Mesenteric fat pad (tissue), 1 donor: ENCODE results near the gene TBC1D32. TPM values are rescaled to one million over a fixed set of nuclear protein-coding genes. Genes with fewer than 3 reads are reported as not detected.
"Not testable (repeated sequence)": the region's sequence is repeated elsewhere in the genome, so short reads cannot be mapped to it uniquely, and the experiment has no call there.

Experiments
- DNase-seq: peaks from one replicate; pipeline ENCODE4 v3.0.0-alpha.2; 2020; ENCODE audit warnings: low spot score
- total RNA-seq: library from RNA; stranded (reverse); fragmentation: NEBNext Ultra II Directional; extraction: Animal tissue kit (Norgen Biotek cat#: 25700); gene quantifications from one replicate; pipeline ENCODE4 v1.2.1, GENCODE V29; 2021
- donor health status: DM: yes; HTN: yes; CAD: no.

The TBC1D32 gene
- total RNA-seq, 1 donor from 2014 or later = 3.0 TPM

DNA sequence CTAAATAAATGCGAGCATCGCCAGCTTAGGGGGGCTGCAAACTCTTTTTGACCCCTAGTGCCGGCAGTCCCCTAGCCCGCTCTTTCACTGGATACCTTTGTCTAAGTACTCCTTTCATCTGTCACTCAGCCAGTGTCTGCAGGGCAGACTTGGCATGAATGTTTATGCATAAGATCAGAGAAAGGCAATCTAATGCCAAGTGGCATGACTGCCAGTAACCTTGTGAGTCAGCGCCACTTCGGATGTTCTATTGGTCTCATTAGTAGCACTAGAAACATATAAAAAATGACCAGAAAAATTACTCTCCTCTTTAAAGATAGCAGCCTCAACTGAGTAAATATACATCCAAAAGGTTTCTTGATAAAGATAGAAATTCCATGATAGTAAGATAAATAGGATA, 192.2 kb downstream of the TBC1D32 start:
- DNase-seq = no peak

DNA sequence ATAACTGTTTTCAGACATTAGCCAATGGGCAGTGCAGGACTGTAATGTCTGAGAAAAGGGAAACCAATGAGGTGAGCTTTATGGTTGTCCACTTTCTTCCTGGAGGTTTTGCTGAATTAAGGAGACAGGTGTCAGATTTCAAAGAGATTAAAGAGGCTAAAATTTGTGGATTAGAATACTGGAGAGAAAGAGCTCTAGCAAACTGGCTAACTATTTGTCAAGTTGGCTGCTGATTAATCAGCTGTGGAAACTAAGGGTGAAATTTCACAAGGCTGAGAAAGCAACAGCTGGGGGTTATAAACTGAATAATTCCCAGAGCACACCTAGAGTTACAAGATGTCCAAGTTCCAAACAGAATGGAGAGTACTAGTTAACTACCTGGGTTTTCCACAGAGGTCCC, 198.9 kb downstream of the TBC1D32 start:
- no peak for DNase-seq

DNA sequence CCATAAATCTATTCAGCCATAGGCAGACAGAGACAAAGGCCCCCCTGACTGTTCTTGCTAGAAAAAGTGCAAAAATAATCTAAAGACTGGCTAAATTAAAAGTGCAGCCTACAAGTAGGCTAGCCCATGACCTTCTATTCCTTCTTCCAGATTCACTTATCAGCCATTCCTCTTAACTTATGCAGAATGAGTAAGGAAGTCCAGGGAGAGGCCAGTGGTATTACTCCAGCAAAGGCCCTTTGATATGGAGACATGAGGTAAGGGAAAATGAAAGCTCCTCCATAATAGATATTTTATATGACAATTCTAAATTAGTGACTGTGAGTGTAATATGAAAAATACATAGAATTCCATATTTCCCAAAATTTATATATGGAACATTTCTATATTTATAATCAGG, 199.4 kb downstream of the TBC1D32 start:
- no peak for DNase-seq

DNA sequence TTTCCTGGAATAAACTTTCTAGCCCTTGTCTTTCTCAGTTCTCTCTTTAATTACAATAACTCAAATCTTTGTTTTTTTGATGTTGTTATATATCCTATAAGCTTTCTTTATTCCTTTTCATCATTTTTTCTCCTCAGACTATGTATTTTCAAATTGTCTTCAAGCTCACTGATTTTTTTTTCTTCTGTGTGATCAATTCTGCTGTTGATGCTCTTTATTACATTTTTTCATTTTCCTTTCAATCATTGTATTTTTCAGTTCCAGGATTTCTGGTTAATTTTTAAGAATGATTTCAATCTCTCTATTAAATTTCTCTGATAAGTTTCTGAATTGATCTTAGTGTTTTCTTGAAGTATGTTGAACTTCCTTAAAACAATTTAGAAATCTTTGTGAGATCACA, 209.7 kb downstream of the TBC1D32 start:
- DNase-seq = no peak

DNA sequence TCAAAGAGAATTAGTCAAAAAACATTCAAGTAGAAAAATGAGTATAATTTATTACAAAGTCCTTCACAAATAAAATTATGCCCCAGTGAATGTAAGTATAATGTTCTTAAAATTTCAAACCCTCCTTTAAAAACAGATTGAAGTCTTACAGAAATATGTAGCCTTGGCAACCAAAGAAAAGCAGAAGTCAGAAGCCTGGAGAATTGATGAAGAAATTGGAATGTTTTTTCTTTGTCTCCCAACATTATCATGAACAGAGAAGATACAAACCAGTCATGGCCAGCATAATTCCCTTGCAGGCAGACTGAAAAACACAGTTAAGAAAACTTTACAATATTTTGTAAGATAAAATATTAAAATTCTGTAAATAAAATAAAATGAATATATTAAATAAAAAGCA, 221.9 kb downstream of the TBC1D32 start:
- no peak for DNase-seq

DNA sequence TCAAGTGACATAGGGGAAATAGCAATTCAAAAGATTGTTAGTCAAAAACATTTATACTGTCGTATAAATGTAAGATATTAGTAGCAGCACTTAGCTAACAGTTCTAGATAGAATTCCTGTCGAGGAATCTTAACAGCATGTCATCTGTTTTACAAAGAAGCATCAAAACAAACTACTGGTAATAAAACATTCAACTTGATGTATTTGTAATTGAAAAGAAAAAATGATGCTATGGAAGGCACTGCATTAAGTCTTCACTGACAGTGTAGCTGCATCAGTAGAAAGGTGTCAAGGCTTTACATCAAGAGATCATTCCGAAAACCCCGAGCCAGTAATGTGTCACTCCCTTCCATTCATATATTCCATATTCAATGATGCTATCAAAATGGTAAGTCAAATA, 223.5 kb downstream of the TBC1D32 start:
- no peak for DNase-seq

DNA sequence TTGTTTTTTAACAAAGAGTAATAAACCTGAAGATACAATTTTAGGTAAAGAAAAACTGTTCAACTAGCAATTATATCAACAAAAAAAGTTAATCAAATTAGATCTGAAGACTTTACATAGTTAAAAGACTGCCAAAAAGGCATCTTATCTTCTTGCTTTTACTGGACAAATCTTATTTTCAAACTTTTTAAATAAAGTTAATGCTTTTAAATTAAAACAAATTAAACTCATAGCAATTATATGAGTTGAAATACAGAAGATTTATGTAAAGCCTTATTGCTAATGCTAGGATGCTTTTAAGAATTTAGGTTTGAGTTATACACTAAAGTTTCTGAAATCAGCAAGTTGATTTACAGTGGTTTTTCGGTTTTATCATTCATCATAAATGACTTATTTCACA, 227.3 kb downstream of the TBC1D32 start:
- no peak for DNase-seq

DNA sequence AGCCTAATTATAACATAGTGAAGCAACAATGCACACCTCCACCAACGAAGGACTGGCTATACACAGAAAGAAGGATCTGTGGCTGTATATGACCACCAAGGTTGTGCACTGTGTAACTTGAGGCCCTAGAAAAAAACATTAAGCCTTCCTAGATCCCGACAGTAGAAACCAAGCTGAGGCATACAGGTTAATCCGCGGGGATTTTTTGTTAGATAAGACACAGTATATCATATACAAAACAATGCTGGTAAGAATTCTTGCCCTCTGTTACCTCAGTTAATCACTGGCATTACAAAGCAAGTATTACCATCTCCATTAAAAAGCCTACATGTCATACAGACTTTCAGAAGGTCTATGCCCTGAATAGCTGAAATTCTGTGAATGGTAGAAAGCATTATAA, 228.8 kb downstream of the TBC1D32 start:
- no peak for DNase-seq

DNA sequence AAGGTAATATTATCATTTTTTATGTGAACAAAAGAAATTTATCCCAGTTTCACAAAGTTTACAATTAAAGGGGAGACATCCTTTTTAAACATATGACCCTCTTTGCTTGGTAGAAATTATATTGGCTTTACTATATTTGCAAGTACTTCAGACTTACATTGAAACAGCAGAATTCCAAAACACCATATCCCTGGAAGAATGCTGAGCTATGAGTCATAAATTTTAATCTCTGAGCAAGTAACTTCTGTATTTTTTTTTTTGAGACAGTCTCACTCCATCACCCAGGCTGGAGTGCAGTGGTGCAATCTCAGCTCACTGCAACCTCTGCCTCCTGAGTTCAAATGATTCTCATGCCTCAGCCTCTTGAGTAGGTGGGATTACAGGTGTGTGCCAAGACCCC, 240.4 kb downstream of the TBC1D32 start:
- DNase-seq = no peak

DNA sequence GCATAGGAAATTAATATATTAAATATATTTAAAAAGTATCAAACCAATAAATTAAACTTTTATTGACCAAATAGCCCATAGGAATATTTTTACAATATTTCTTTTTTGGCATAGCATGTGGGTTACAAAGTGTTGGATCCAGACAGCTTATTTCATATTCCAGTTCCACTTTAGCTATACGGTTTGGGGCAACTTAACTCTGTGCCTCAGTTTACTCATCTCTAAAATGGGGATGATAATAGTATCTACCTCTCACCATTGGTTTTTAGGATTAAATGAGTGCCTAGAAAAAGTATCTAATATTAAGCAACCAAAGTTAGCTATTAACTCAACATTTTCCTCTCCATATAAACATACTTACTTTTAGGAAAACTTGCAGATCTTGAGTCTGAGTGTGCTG, 243.8 kb downstream of the TBC1D32 start:
- no peak for DNase-seq

DNA sequence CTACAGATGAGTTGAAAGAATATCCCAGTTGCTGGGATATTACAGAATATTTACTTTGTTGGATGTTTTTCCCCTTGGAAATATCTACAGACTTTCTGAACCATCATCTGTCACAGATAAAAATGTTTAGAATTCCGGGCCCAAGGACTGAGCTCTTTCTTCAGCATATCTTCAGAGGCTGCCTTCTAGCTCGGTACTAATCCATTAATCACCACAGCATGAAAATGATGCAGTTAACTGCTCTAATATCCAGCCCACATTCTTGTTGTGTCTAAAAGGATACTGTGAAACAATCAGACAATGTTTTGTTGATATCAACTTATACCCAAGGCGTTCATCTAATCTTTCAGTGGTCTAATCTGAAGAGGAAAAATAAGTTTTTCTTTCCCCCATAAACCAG, 247.4 kb downstream of the TBC1D32 start:
- DNase-seq = no peak

DNA sequence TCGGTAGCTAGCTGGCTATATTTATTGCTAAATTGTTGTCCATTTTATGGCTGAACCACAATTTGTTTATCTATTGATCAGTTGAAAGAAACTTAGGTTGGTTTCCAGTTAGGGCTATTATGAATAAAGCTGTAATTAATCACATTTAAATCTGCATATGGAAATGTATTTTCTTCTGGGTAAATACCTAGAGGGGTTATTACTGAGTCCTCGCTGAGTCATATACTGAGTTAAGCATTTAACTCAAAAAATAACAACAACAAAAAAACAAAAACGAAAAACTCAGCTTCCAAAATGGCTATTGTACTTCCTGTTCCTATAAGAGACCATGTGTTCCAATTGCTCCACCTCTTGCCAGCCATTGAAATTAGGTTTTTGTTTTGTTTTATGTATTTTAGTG, 258.2 kb downstream of the TBC1D32 start:
- no peak for DNase-seq

DNA sequence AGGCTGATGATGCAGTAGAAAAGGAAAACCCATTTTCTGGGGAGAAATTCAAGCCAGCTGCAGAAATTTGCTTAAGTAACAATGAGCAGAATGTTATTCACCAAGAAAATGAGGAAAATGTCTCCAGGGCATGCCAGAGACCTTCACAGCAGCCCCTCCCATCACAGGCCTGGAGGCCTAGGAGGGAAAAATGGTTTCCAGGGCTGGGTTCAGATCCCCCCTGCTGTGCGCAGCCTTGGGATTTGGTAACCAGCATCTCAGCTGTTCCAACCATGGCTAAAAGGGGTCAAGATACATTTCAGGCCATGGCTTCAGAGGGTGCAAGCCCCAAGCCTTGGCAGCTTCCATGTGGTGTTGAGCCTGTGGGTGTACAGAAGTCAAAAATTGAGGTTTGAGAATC, 265.5 kb downstream of the TBC1D32 start:
- DNase-seq = not testable (repeated sequence)

DNA sequence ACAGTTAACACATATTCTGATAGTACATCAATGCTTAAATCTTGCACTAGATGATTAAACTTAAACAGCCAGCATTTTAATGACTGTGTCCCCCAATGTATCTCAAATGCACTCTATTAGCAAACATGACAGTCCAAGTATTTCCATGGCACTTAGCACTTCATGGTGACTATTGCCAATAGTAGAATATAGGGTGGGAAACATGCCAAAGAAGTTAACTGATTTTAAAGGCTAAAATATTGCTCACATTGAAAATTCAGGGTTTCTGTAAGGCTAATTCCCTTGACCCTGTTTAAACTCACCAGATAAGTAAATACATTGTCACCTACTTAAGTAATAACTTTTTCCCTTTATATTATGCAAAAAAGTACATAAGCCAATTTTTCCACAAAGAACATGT, 266.9 kb downstream of the TBC1D32 start:
- no peak for DNase-seq

DNA sequence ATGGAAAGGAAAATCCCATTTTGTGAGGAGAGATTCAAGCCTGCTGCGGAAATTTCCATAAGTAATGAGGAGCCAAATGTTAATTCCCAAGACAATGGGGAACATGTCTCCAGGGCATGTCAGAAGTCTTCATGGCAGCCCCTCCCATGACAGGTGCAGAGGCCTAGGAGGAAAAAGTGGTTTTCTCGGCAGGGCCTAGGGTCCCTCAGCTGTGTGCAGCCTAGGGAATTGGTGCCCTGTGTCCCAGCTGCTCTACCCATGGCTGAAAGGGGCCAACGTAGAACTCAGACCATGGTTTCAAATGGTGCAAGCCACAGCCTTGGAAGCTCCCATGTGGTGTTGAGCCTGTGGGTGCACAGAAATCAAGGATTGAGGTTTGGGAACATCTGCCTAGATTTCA, 269.9 kb downstream of the TBC1D32 start:
- no peak for DNase-seq

DNA sequence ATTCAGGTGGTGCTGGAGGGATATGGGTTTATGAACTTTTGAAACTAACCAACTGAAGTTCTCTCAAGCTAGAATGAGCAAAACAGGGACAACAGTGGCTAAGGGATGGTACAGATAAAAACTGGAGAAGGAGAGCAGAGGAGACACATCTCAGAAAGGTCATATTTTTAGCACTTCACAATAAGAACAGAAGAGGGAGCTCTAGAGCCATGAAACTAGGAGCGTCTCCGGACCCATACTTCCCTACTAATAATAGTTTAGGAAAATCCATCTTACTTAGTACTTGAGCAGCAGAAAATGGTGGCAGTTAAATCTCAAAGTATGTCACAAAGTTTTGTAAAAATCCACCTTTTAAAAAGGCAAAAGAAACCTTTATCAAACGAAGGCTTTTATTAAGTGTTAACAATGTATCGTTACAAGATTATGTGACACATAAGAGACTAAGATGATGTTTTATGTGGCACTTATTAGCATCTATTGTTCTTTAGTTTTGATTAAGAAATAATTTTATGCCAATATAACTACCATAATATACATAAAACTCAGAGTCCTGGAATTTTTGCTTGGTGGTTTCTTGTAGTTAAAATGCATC, 278.6 kb downstream of the TBC1D32 start:
- no peak for DNase-seq

DNA sequence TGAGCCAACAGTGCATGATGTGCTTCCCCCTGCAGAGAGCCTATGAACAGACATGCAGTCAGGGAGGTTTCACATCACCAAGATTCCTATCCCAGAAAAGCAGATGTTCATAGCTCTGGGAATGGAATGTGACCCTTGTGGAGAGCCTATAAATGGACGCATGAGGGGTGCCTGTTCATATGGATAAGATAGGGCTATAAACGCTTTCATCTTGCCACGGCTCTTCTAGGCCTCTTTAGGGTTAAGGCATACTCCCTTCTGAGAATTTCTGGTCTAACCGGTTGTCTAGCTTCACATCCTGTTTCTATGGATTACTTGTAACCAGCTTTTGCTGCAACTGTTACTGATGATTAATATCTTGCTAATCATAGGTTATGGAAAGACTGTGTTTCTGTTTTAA, 285.7 kb downstream of the TBC1D32 start:
- not testable (repeated sequence) for DNase-seq

DNA sequence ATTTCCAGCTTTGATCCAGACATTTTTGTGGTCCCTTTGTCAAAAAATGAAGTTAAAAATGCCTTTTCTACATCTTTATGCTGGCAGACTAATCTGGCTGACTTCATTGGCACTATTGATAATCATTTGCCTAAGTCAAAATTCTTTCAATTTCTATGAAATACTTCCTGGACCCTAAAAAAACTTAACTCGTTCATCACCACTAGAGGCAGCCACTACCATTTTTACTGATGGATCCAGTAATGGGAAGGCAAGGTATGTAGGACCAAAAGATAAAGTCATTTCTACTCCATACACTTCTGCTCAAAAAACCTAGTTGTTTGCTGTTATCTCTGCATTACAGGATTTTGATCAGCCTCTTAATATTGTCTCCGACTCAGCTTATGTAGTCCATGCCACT, 289.4 kb downstream of the TBC1D32 start:
- DNase-seq = not testable (repeated sequence)

DNA sequence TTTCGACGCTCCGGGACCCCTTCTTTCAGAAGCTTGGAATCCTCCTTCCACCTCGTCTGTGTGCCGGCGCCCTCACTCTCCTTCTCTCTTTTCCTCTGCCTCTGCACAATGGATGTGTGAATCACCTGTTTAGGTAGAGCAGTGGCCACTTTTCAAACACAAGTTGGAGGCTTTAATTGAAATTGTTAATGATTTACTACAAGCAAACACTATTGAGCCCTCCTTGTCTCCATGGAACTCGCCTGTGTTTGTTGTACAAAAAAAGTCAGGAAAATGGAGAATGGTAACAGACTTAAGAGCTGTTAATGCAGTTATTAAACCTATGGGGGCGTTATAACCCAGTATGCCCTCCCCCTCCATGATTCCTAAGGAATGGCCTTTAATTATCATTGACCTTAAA, 290.6 kb downstream of the TBC1D32 start:
- DNase-seq = not testable (repeated sequence)

DNA sequence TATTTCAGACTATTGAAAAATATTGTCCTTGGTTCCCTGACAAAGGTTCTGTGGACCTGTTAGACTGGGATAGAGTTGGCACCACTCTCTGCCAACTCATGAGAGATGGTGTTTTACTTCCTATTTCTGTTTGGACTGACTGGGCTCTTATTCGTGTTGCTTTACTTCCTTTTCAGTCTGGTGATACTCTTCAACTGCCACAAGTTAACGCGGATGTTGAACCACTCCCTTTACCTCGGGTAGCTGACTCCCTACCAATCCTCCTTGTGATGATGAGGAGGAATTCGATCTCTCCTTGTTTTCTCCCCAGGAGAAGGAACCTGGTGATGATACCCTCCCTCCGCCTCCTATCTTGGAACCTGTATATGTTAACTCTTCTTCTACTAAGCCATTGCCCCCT, 291.1 kb downstream of the TBC1D32 start:
- DNase-seq = not testable (repeated sequence)

DNA sequence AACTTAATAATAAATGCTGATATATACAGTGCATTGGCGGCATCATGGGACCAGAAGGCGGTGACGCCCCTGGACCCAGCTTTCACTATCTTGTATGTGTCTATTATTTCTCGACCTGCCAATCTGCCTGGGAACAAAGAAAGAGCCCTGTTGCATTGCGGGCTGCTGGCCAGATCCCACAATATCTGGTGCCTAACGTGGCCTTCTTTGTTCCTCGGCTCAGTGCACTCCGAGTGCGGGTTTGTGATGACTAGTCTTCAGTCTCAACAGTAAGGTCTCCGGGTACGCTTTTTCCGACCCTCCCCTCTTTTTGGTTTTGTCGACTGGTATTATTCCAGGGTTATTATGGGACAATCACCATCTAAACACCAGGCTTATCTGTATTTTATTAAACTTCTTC, 291.5 kb downstream of the TBC1D32 start:
- DNase-seq = no peak

DNA sequence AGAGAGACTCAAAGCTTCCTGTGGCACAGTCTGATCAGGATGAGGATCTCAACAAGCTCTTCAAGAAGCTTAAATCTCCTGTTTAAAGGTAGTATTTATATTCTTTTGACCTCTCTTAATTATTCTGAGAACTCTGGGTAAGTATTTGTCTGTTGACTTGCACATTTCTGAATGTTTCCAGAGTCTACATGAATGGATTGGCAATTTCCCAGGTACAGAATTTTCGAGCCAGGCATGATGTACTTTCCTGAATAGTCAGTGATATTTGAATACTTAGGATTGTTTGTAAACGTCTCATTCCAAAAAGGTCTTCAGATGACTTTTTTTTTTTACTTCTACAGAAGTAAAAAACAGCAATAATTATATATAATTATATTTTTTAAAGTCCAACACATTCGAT, 293.4 kb downstream of the TBC1D32 start:
- DNase-seq = no peak

DNA sequence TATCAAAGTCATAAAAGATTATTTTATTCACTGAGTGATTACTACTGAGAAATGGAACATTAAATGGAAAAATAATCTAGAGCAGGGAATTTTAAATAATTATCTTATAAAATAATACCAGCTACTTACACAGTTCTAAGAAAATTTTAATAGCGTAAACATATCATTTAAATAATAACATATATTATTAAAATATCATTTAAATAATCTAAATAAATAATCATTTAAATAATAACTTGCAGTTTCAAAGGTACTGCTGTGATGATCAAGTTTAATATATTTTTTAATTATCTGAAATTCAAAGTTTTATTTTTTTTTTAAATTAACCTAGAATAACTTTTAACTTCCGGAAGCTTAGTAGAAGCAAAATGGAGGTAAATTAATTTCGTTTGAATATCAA, 301.2 kb downstream of the TBC1D32 start:
- DNase-seq = no peak
